Heart right ventricle (tissue), 16 donors: ENCODE results near the gene ENTPD1. TPM values are rescaled to one million over a fixed set of nuclear protein-coding genes. Genes with fewer than 3 reads are reported as not detected.
"Not testable (repeated sequence)": the region's sequence is repeated elsewhere in the genome, so short reads cannot be mapped to it uniquely, and the experiment has no call there.

Source experiments
- ATAC-seq, 8 donors: fragments of 200-7000 bp; cut with Tn5 transposase; one replicate each; pipeline ENCODE4 v1.9.1; 2020; ENCODE audit warnings: mild to moderate bottlenecking in 8 of 8, moderate library complexity in 8 of 8, moderate number of reproducible peaks in 1 of 8
- DNase-seq, 2 donors: peaks; one replicate each; pipeline ENCODE4 v3.0.0-alpha.2; 2020
- H3K27ac ChIP-seq, 10 donors: fragments of 200-600 bp; sonication (generic) in 2 of 10; one replicate each; pipeline versions ENCODE4 v1.5.0 to v1.8.0; 2020 to 2022; ENCODE audit warnings: mild to moderate bottlenecking in 3 of 10
- H3K27me3 ChIP-seq, 7 donors: fragments of 200-600 bp; one replicate each; pipeline ENCODE4 v1.8.0; 2021 to 2022; ENCODE audit warnings: mild to moderate bottlenecking in 2 of 7
- H3K36me3 ChIP-seq, 9 donors: fragments of 200-600 bp; sonication (generic) in 1 of 9; one replicate each; pipeline versions ENCODE4 v1.5.0 to v1.8.0; 2020 to 2022; ENCODE audit warnings: mild to moderate bottlenecking in 2 of 9
- H3K4me1 ChIP-seq, 9 donors: fragments of 200-600 bp; sonication (generic) in 1 of 9; one replicate each; pipeline versions ENCODE4 v1.5.0 to v1.8.0; 2020 to 2022; ENCODE audit warnings: mild to moderate bottlenecking in 4 of 9
- H3K4me3 ChIP-seq, 10 donors: fragments of 200-600 bp; sonication (generic) in 2 of 10; one replicate each; pipeline versions ENCODE4 v1.5.0 to v1.8.0; 2020 to 2022; ENCODE audit warnings: mild to moderate bottlenecking in 7 of 10, moderate library complexity in 2 of 10
- H3K9me3 ChIP-seq, 11 donors: fragments of 200-600 bp in 10 of 11; sonication (generic) in 2 of 11; one replicate each; pipeline versions ENCODE4 v1.5.0 to v1.8.0; 2013 to 2022; ENCODE audit warnings: mild to moderate bottlenecking in 2 of 11, control low read depth in 1 of 11, moderate library complexity in 1 of 11
- CTCF ChIP-seq, 9 donors: fragments of 200-600 bp; sonication (generic) in 2 of 9; IDR thresholded peaks; one replicate each; pipeline versions ENCODE4 v1.5.0 to v1.8.0; 2021 to 2022; ENCODE audit warnings: antibody characterized with exemption in 9 of 9, mild to moderate bottlenecking in 5 of 9, moderate library complexity in 1 of 9
- WGBS, 2 donors: extraction: QIAGEN DNeasy Blood & Tissue Kit; methylation state at CpG; one replicate each; pipeline ENCODE4 v1.1.7; 2013; ENCODE audit warnings: inconsistent platforms in 1 of 2; 5-methylcytosine and 5-hydroxymethylcytosine counted together
- intact Hi-C, 10 donors: fragments of 100-400 bp; cut with DNase I; formaldehyde crosslinking; loops; one replicate each; pipeline versions ENCODE4 v1.11.1 to v1.14.2; 2022
- polyA plus RNA-seq, 2 donors: library from polyadenylated mRNA; stranded (reverse); fragments of 200-250 nt; gene quantifications; one replicate each; pipeline ENCODE4 v1.2.3, GENCODE V29; 2013
- total RNA-seq, 10 donors: library from RNA; stranded (reverse); fragmentation: NEBNext Ultra II Directional in 3 of 10; extraction: Animal tissue kit (Norgen Biotek cat#: 25700) in 3 of 10; gene quantifications; one replicate each; pipeline versions ENCODE4 v1.2.1 to v1.2.4, GENCODE V29; 2021 to 2023
- donor health status: Arrhythmogenic right ventricular cardiomyopathy.
- donor health status: ischemic (EF 13 %, LVEDD 7.1; RV severe dilation, severe dysfunction).
- donor health status: healthy with polysubstance abuse.
- donor health status: DM: no; HTN: yes; CAD: no.
- donor health status: DM: no; HTN: no; CAD: no.
- donor health status: ischemic (EF 25% LVEDD 6.9; RV normal size, moderate dysfunction).
- donor health status: ischemic (EF 25% LVEDD 5.7; RV mildly dilated, moderate dysfunction).
- donor health status: healthy.
- donor health status: DM: yes; HTN: yes; CAD: no.
- donor health status: Ischemic cardiomyopathy.
- donor health status: ischemic (EF 35%, LVEDD 5.7; RV mildly dilated, moderate dysfunction).
- donor health status: nonischemic (EF 11% LVEDD 7.7; RV severe dilation, severe dysfunction).
- donor health status: DM: yes; HTN: yes; CAD: no.
- donor health status: PGD.
- donor health status: ischemic (EF 29% LVEDD 5.4; RV normal size, mild dysfunction).
- donor health status: nonischemic (EF 23%, LVEDD 6.1; RV moderate dilation, normal function).

Gene ENTPD1
- total and polyA plus RNA-seq, 12 donors, result 4.2 to 13.0 (median 9.1) TPM

GRCh38 chr10:95906677-95907455 lies 150.9 kb downstream of the ENTPD1 start:
- Histone ChIP-seq H3K36me3 (peaks cover 0 to 26% (median 0%) of the 10 kb centered on the region in 9 donors), H3K27ac (peak overlapping the region in 9 of 10 donors; percentile 54 to 87 (median 77)), H3K4me1 (peaks cover 0 to 11% (median 5%) of the 10 kb centered on the region in 9 donors), H3K9me3 (no peaks in the 10 kb centered on the region), H3K27me3 (no peaks in the 10 kb centered on the region), H3K4me3 (peak overlapping the region; percentile 49 to 89 (median 70))
- peak; percentile 32 to 73 (median 53) for ATAC-seq
- WGBS, 2 donors, result 14 to 20% methylated on average over 22 of the region's 22 CpGs
- intact Hi-C loops, result no loop called here
- peak in 1 of 2 donors; percentile 31 for DNase-seq
- TF ChIP-seq CTCF (IDR thresholded peaks at IDR 0.05), result peak in 1 of 9 donors; percentile 13

- peak in 1 of 9 donors; percentile 13 for TF ChIP-seq CTCF (IDR thresholded peaks at IDR 0.05)
- WGBS, 2 donors, result 0% methylated on average over 69 of the region's 69 CpGs
- Histone ChIP-seq H3K27ac (peak within 1 kb of the TSS in 9 of 10 donors; percentile 54 to 87 (median 77)), H3K36me3 (peaks cover 0 to 18% (median 0%) of the 10 kb centered on the region in 9 donors), H3K9me3 (no peaks in the 10 kb centered on the region), H3K4me3 (peak within 1 kb of the TSS; percentile 49 to 89 (median 70)), H3K27me3 (no peaks in the 10 kb centered on the region), H3K4me1 (peaks cover 0 to 11% (median 5%) of the 10 kb centered on the region in 9 donors)
- intact Hi-C loops, result no loop called here
- DNase-seq (peak; percentile 79 to 83), ATAC-seq (peak; percentile 95 to 99 (median 98))
Observed at GRCh38 chr10:95907456-95908253, 151.7 kb downstream of the ENTPD1 start, which contains the start of gene CC2D2B. TSS of gene CC2D2B (plus strand) at chr10:95907975. CDS start at chr10:95911324, 3,349 bp downstream.

- Histone ChIP-seq H3K36me3 (peaks cover 0 to 10% (median 0%) of the 10 kb centered on the region in 9 donors), H3K27ac (no peak overlapping the region), H3K27me3 (no peaks in the 10 kb centered on the region), H3K9me3 (no peaks in the 10 kb centered on the region), H3K4me1 (peaks cover 0 to 11% (median 5%) of the 10 kb centered on the region in 9 donors), H3K4me3 (peak overlapping the region in 7 of 10 donors; percentile 49 to 89 (median 70))
- DNase-seq, result no peak
- WGBS, 2 donors, result 58 to 59% methylated on average over 4 of the region's 4 CpGs
- ATAC-seq, result no peak
- TF ChIP-seq CTCF (IDR thresholded peaks at IDR 0.05), result no peak
- intact Hi-C loops, result no loop called here
Observed at GRCh38 chr10:95908450-95908849, 152.5 kb downstream of the ENTPD1 start.

GRCh38 chr10:95909561-95909960 lies 153.6 kb downstream of the ENTPD1 start:
- no peak for ATAC-seq
- no peak for TF ChIP-seq CTCF (IDR thresholded peaks at IDR 0.05)
- Histone ChIP-seq H3K4me3 (no peak overlapping the region), H3K27ac (no peak overlapping the region), H3K36me3 (no peaks in the 10 kb centered on the region), H3K9me3 (no peaks in the 10 kb centered on the region), H3K4me1 (peaks cover 0 to 11% (median 5%) of the 10 kb centered on the region in 9 donors), H3K27me3 (no peaks in the 10 kb centered on the region)
- 93 to 97% methylated on average over 2 of the region's 2 CpGs for WGBS, 2 donors
- DNase-seq, result no peak
- intact Hi-C loops, result no loop called here

- H3K36me3 ChIP-seq, H3K4me1 ChIP-seq, H3K27me3 ChIP-seq, intact Hi-C loops, H3K27ac ChIP-seq, ATAC-seq, H3K9me3 ChIP-seq, DNase-seq, H3K4me3 ChIP-seq: not testable (repeated sequence)
Observed at GRCh38 chr10:95916039-95916438, 160.1 kb downstream of the ENTPD1 start.
